H9 (cell line): ENCODE data around the gene CTSH. TPM values are rescaled to one million over a fixed set of nuclear protein-coding genes. Genes with fewer than 3 reads are reported as not detected.

ENCODE experiments used
- DNase-seq: peaks from one replicate; pipeline ENCODE4 v3.0.0-alpha.2; 2017
- H2AFZ ChIP-seq: one replicate; pipeline ENCODE4 v1.6.1; 2013; ENCODE audit warnings: mild to moderate bottlenecking, low read length, control low read depth, moderate library complexity
- H2AK5ac ChIP-seq: 2 replicates; pipeline ENCODE4 v1.6.1; 2013; ENCODE audit warnings: low read length, control low read depth, mixed read lengths; ENCODE audit not compliant: insufficient read length
- H2BK120ac ChIP-seq: one replicate; pipeline ENCODE4 v1.6.1; 2013; ENCODE audit warnings: low read depth, mild to moderate bottlenecking, low read length, control low read depth, inconsistent platforms; ENCODE audit not compliant: poor library complexity, severe bottlenecking
- H2BK12ac ChIP-seq: 2 replicates; pipeline ENCODE4 v1.6.1; 2013; ENCODE audit warnings: low read length, control low read depth, mixed read lengths, low read depth; ENCODE audit not compliant: insufficient read length
- H2BK15ac ChIP-seq: 2 replicates; pipeline ENCODE4 v1.6.1; 2013; ENCODE audit warnings: low read depth, low read length, control low read depth
- H2BK20ac ChIP-seq: one replicate; pipeline ENCODE4 v1.6.1; 2013; ENCODE audit warnings: low read depth, mild to moderate bottlenecking, low read length, control low read depth, inconsistent platforms; ENCODE audit not compliant: poor library complexity, severe bottlenecking
- H2BK5ac ChIP-seq: 2 replicates; pipeline ENCODE4 v1.6.1; 2013; ENCODE audit warnings: low read length, control low read depth, mixed read lengths; ENCODE audit not compliant: insufficient read length
- H3K14ac ChIP-seq: 2 replicates; pipeline ENCODE4 v1.6.1; 2013; ENCODE audit warnings: low read length, control low read depth; ENCODE audit not compliant: insufficient read depth
- H3K18ac ChIP-seq: 2 replicates; pipeline ENCODE4 v1.6.1; 2013; ENCODE audit warnings: low read depth, mild to moderate bottlenecking, mixed read lengths, low read length, control low read depth; ENCODE audit not compliant: insufficient read length
- H3K23ac ChIP-seq: 2 replicates; pipeline ENCODE4 v1.6.1; 2013; ENCODE audit warnings: low read length, control low read depth, mixed read lengths, low read depth; ENCODE audit not compliant: insufficient read length
- H3K23me2 ChIP-seq: 2 replicates; pipeline ENCODE4 v1.6.1; 2013; ENCODE audit warnings: low read depth, mild to moderate bottlenecking, mixed read lengths, low read length, control low read depth; ENCODE audit not compliant: insufficient read length, poor library complexity, severe bottlenecking
- H3K27ac ChIP-seq: 2 replicates; pipeline ENCODE4 v1.5.1; 2013; ENCODE audit warnings: low read length, control low read depth, mixed read lengths, low read depth; ENCODE audit not compliant: insufficient read length
- H3K27me3 ChIP-seq: 2 replicates; pipeline ENCODE4 v1.6.1; 2013; ENCODE audit warnings: low read length, control low read depth, inconsistent platforms; ENCODE audit not compliant: insufficient read depth
- H3K4ac ChIP-seq: 2 replicates; pipeline ENCODE4 v1.6.1; 2013; ENCODE audit warnings: low read depth, mild to moderate bottlenecking, control low read depth, inconsistent platforms, low read length, moderate library complexity
- H3K4me1 ChIP-seq: 2 replicates; pipeline ENCODE4 v1.6.1; 2013; ENCODE audit warnings: low read length, control low read depth, inconsistent platforms; ENCODE audit not compliant: insufficient read depth
- H3K4me2 ChIP-seq: 2 replicates; pipeline ENCODE4 v1.6.1; 2013; ENCODE audit warnings: low read length, control low read depth, mixed read lengths; ENCODE audit not compliant: insufficient read length, insufficient read depth
- H3K56ac ChIP-seq: 2 replicates; pipeline ENCODE4 v1.6.1; 2013; ENCODE audit warnings: low read depth, mild to moderate bottlenecking, mixed read lengths, low read length, control low read depth; ENCODE audit not compliant: insufficient read length
- H3K79me1 ChIP-seq: 2 replicates; pipeline ENCODE4 v1.6.1; 2013; ENCODE audit warnings: low read depth, mild to moderate bottlenecking, moderate library complexity, low read length, control low read depth, inconsistent platforms; ENCODE audit not compliant: insufficient read depth, poor library complexity, severe bottlenecking
- H3K79me2 ChIP-seq: 2 replicates; pipeline ENCODE4 v1.6.1; 2013; ENCODE audit warnings: low read length, control low read depth, inconsistent platforms; ENCODE audit not compliant: insufficient read depth
- H3K9ac ChIP-seq: 2 replicates; pipeline ENCODE4 v1.6.1; 2013; ENCODE audit warnings: low read length, control low read depth, mixed read lengths; ENCODE audit not compliant: insufficient read length; ENCODE audit errors: extremely low read depth
- H3K9me3 ChIP-seq: one replicate; pipeline ENCODE4 v1.6.1; 2013; ENCODE audit warnings: low read depth, low read length, inconsistent platforms; ENCODE audit not compliant: control insufficient read depth
- H3T11ph ChIP-seq: one replicate; pipeline ENCODE4 v1.6.1; 2013; ENCODE audit warnings: mild to moderate bottlenecking, low read length, control low read depth, inconsistent platforms
- H4K20me1 ChIP-seq: one replicate; pipeline ENCODE4 v1.6.1; 2013; ENCODE audit not compliant: control insufficient read depth, insufficient read length, insufficient read depth
- H4K5ac ChIP-seq: 2 replicates; pipeline ENCODE4 v1.6.1; 2013; ENCODE audit warnings: low read depth, mild to moderate bottlenecking, mixed read lengths, low read length, control low read depth; ENCODE audit not compliant: insufficient read length
- H4K8ac ChIP-seq: replicated peaks from 2 replicates; pipeline ENCODE4 v1.6.1; 2013; ENCODE audit warnings: low read length, control low read depth, mixed read lengths, low read depth; ENCODE audit not compliant: insufficient read length
- H4K91ac ChIP-seq: 2 replicates; pipeline ENCODE4 v1.6.1; 2013; ENCODE audit warnings: low read depth, mild to moderate bottlenecking, moderate library complexity, mixed read lengths, low read length, control low read depth; ENCODE audit not compliant: insufficient read length
- H3K27ac Mint-ChIP-seq, 3 experiments: 2 replicates in 2 of 3; 3 replicates in 1 of 3; pipeline ENCODE4 v1.8.0; 2020 to 2021; ENCODE audit warnings: mixed read lengths in 3 of 3, mild to moderate bottlenecking in 1 of 3, moderate library complexity in 1 of 3
- H3K27me3 Mint-ChIP-seq: 2 replicates; pipeline ENCODE4 v1.8.0; 2021; ENCODE audit warnings: low read depth, mild to moderate bottlenecking, moderate library complexity, mixed read lengths
- H3K36me3 Mint-ChIP-seq, 3 experiments: 2 replicates in 2 of 3; 3 replicates in 1 of 3; pipeline ENCODE4 v1.8.0; 2020 to 2021; ENCODE audit warnings: low read depth in 3 of 3, mixed read lengths in 3 of 3; ENCODE audit not compliant: insufficient read depth in 1 of 3
- H3K4me1 Mint-ChIP-seq, 2 experiments: 2 replicates each; pipeline ENCODE4 v1.8.0; 2020; ENCODE audit warnings: mixed read lengths in 2 of 2
- H3K4me3 Mint-ChIP-seq, 2 experiments: 2 replicates in 1 of 2; 3 replicates in 1 of 2; pipeline ENCODE4 v1.8.0; 2020 to 2021; ENCODE audit warnings: mild to moderate bottlenecking in 2 of 2, mixed read lengths in 2 of 2, moderate library complexity in 1 of 2
- H3K9me3 Mint-ChIP-seq, 2 experiments: 2 replicates in 1 of 2; 3 replicates in 1 of 2; pipeline ENCODE4 v1.8.0; 2020; ENCODE audit warnings: mild to moderate bottlenecking in 2 of 2, mixed read lengths in 2 of 2, moderate library complexity in 1 of 2
- WGBS: extraction: QIAGEN DNeasy Blood & Tissue Kit; methylation state at CpG from one replicate; pipeline ENCODE4 v1.1.7; 2013; ENCODE audit warnings: missing lambda C conversion rate, low lambda C conversion rate, mixed read lengths; ENCODE audit not compliant: insufficient read length; ENCODE audit errors: extremely low coverage; 5-methylcytosine and 5-hydroxymethylcytosine counted together
- total RNA-seq: library from RNA; stranded (reverse); gene quantifications from 2 replicates; pipeline ENCODE4 v1.2.1, GENCODE V29; 2021
- TF ChIP-seq, protein P1 (sequence below): fragments of 200-600 bp; sonication (generic); conservative IDR thresholded peaks from 3 replicates; pipeline ENCODE4 v1.8.0; 2021; ENCODE audit warnings: antibody characterized with exemption, mild to moderate bottlenecking

Gene CTSH
- total RNA-seq, 1 experiment from 2014 or later, result 15.5 TPM

DNA sequence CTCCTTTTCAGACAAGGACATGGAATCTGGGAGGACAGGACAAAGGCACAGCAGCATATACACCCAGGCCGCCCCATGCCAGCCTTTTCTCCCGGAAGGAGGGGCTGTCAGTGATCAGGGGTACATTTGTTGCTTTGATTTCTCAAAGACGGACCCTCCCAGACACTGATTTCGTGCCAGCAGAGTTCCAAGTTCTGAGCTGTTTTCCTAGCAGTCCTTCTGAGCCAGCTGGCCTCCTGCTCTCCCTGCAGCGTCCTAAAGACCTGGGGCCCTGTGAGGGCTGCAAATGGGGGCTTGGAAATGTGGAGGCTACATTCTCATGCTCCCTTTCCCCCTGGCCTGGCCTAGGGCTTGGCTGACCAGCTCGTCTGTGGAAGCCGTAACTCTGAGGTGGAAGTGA lies 22.3 kb downstream of the CTSH start:
- no peak overlapping the region for H4K91ac ChIP-seq
- no peaks in the 10 kb centered on the region for H3K9me3 Mint-ChIP-seq

More for the DNA sequence above, 22.3 kb downstream of the CTSH start:
- no peaks in the 10 kb centered on the region for H4K20me1 ChIP-seq
- H3K14ac ChIP-seq, result no peak overlapping the region
- no peaks in the 10 kb centered on the region for H3K4me1 ChIP-seq
- no peak overlapping the region for H3K23ac ChIP-seq
- Mint-ChIP-seq H3K27me3 (no peaks in the 10 kb centered on the region), H3K36me3 (peaks cover 17 to 44% (median 28%) of the 10 kb centered on the region in 3 experiments), H3K27ac (no peak overlapping the region), H3K4me3 (no peak overlapping the region), H3K4me1 (no peaks in the 10 kb centered on the region)
- no peak for DNase-seq
- H2BK120ac ChIP-seq, result no peak overlapping the region
- no peaks in the 10 kb centered on the region for H3K23me2 ChIP-seq
- H3K79me1 ChIP-seq, result no peaks in the 10 kb centered on the region
- H2BK20ac ChIP-seq, result no peak overlapping the region
- no peaks in the 10 kb centered on the region for H3K9me3 ChIP-seq
- H3K18ac ChIP-seq, result no peak overlapping the region
- H2AK5ac ChIP-seq, result no peak overlapping the region
- no peaks in the 10 kb centered on the region for H3K27me3 ChIP-seq
- H3T11ph ChIP-seq, result no peak overlapping the region
- no peak overlapping the region for H2BK5ac ChIP-seq
- no peak overlapping the region for H3K4me2 ChIP-seq
- H3K9ac ChIP-seq, result no peak overlapping the region
- no peak overlapping the region for H2BK12ac ChIP-seq
- no peak overlapping the region for H3K4ac ChIP-seq
- H3K56ac ChIP-seq, result no peak overlapping the region
- H2BK15ac ChIP-seq, result no peak overlapping the region
- TF ChIP-seq, protein P1, sequence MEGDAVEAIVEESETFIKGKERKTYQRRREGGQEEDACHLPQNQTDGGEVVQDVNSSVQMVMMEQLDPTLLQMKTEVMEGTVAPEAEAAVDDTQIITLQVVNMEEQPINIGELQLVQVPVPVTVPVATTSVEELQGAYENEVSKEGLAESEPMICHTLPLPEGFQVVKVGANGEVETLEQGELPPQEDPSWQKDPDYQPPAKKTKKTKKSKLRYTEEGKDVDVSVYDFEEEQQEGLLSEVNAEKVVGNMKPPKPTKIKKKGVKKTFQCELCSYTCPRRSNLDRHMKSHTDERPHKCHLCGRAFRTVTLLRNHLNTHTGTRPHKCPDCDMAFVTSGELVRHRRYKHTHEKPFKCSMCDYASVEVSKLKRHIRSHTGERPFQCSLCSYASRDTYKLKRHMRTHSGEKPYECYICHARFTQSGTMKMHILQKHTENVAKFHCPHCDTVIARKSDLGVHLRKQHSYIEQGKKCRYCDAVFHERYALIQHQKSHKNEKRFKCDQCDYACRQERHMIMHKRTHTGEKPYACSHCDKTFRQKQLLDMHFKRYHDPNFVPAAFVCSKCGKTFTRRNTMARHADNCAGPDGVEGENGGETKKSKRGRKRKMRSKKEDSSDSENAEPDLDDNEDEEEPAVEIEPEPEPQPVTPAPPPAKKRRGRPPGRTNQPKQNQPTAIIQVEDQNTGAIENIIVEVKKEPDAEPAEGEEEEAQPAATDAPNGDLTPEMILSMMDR, result no peak
- no peak overlapping the region for H3K27ac ChIP-seq
- no peaks in the 10 kb centered on the region for H3K79me2 ChIP-seq
- no peak overlapping the region for H4K8ac ChIP-seq
- no peak overlapping the region for H2AFZ ChIP-seq
- H4K5ac ChIP-seq, result no peak overlapping the region
- no CpG with 5 or more reads among the region's 7 CpGs for WGBS
